MM.1S (cell line): ENCODE results near the gene BORCS6.

ENCODE experiments used
- EZH2 ChIP-seq: fragments of 300-600 bp; sonication (generic); optimal IDR thresholded peaks from 2 replicates; pipeline ENCODE3; 2017; ENCODE audit warnings: low read depth, mild to moderate bottlenecking, antibody characterized with exemption, low read length, mixed read lengths
- TF ChIP-seq, protein P1 (sequence below): fragments of 300-600 bp; sonication (generic); IDR thresholded peaks from 2 replicates; pipeline ENCODE4 v1.5.1; 2016; ENCODE audit warnings: antibody characterized with exemption, low read length, mixed read lengths

DNA sequence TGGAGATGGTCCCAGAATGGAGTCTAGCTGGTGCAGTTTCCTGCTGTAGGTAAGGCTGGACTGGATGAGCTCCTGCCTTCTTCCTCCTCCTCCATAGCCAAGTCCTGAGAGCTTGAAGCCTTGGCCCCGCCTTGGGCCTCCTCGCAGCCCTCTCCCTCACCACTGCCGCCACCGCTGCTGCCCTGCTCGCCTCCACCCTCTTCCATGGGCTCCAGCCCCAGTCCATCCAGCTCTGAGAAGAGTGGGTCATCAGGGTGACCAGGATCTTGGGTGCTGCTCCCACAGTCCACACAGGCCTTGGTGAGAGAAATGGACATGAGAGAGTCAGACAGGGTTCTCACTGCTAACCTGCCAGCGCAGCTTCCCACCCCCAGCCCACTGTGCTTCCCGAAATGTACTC is 48.9 kb downstream of the BORCS6 start:
- TF ChIP-seq, protein P1, sequence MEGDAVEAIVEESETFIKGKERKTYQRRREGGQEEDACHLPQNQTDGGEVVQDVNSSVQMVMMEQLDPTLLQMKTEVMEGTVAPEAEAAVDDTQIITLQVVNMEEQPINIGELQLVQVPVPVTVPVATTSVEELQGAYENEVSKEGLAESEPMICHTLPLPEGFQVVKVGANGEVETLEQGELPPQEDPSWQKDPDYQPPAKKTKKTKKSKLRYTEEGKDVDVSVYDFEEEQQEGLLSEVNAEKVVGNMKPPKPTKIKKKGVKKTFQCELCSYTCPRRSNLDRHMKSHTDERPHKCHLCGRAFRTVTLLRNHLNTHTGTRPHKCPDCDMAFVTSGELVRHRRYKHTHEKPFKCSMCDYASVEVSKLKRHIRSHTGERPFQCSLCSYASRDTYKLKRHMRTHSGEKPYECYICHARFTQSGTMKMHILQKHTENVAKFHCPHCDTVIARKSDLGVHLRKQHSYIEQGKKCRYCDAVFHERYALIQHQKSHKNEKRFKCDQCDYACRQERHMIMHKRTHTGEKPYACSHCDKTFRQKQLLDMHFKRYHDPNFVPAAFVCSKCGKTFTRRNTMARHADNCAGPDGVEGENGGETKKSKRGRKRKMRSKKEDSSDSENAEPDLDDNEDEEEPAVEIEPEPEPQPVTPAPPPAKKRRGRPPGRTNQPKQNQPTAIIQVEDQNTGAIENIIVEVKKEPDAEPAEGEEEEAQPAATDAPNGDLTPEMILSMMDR, result no peak
- no peak for TF ChIP-seq EZH2
